ENCODE results near the gene NXPE1. TPM values are rescaled to one million over a fixed set of nuclear protein-coding genes. Genes with fewer than 3 reads are reported as not detected.
"Not testable (repeated sequence)": the region's sequence is repeated elsewhere in the genome, so short reads cannot be mapped to it uniquely, and the experiment has no call there.

The NXPE1 gene
- total RNA-seq, 2 donors from 2014 or later: not detected

DNA sequence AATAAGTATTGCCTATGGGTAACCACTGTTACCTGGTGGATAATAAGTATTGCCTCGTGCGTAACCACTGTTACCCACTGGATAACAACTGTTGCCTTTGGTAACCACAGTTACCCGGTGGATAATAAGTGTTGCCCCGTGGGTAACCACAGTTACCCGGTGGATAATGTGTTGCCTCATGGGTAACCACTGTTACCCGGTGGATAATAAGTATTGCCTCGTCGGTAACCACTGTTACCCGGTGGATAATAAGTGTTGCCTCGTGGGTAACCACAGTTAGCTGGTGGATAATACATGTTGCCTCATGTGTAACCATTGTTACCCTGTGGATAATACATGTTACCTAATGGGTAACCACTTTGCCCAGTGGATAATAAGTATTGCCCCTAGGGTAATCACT is 45.7 kb upstream of the NXPE1 start:
- Histone ChIP-seq H3K36me3 (no peaks in the 10 kb centered on the region), H3K9me3 (no peaks in the 10 kb centered on the region), H3K4me1 (no peaks in the 10 kb centered on the region), H3K27ac (no peak overlapping the region), H3K4me3 (no peak overlapping the region), H3K27me3 (no peaks in the 10 kb centered on the region)
- TF ChIP-seq, protein P1, sequence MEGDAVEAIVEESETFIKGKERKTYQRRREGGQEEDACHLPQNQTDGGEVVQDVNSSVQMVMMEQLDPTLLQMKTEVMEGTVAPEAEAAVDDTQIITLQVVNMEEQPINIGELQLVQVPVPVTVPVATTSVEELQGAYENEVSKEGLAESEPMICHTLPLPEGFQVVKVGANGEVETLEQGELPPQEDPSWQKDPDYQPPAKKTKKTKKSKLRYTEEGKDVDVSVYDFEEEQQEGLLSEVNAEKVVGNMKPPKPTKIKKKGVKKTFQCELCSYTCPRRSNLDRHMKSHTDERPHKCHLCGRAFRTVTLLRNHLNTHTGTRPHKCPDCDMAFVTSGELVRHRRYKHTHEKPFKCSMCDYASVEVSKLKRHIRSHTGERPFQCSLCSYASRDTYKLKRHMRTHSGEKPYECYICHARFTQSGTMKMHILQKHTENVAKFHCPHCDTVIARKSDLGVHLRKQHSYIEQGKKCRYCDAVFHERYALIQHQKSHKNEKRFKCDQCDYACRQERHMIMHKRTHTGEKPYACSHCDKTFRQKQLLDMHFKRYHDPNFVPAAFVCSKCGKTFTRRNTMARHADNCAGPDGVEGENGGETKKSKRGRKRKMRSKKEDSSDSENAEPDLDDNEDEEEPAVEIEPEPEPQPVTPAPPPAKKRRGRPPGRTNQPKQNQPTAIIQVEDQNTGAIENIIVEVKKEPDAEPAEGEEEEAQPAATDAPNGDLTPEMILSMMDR (IDR thresholded peaks at IDR 0.05): no peak
- no peak for DNase-seq (ENCODE audit: low spot score)

DNA sequence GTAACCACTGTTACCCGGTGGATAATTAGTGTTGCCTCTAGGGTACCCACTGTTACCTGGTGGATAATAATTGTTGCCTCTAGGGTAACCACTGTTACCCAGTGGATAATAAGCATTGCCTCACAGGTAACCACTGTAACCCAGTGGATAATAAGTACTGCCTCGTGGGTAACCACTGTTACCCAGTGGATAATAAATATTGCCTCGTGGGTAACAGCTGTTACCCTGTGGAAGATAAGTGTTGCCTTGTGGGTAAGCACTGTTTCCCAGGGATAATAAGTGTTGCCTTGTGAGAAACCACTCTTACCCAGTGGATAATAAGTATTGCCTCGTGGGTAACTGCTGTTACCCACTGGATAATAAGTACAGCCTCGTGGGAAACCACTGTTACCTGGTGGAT is 45.2 kb upstream of the NXPE1 start:
- Histone ChIP-seq H3K36me3 (no peaks in the 10 kb centered on the region), H3K9me3 (no peaks in the 10 kb centered on the region), H3K27me3 (no peaks in the 10 kb centered on the region), H3K4me1 (no peaks in the 10 kb centered on the region), H3K4me3 (no peak overlapping the region), H3K27ac (no peak overlapping the region)
- DNase-seq (ENCODE audit: low spot score): no peak
- TF ChIP-seq, protein P1 (IDR thresholded peaks at IDR 0.05): no peak

DNA sequence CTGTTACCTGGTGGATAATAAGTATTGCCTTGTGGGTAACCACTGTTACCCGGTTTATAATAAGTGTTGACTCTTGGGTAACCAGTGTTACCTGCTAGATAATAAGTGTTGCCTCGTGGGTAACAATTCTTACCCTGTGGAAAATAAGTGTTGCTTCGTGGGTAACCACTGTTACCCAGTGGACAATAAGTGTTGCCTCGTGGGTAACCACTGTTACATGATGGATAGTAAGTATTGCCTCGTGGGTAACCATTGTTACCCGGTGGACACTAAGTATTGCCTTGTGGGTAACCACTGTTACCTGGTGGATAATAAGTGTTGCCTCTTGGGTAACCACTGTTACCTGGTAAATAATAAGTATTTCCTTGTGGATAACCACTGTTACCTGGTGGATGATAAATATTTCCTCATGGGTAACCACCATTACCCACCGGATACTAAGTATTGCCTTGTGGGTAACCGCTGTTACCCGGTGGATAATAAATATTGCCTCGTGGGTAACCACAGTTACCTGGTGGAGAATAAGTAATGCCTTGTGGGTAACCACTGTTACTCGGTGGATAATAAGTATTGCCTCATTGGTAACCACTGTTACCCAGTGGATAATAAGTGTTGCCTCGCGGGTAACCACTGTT is 44.6 kb upstream of the NXPE1 start:
- Histone ChIP-seq H3K27ac (no peak overlapping the region), H3K9me3 (no peaks in the 10 kb centered on the region)

DNA sequence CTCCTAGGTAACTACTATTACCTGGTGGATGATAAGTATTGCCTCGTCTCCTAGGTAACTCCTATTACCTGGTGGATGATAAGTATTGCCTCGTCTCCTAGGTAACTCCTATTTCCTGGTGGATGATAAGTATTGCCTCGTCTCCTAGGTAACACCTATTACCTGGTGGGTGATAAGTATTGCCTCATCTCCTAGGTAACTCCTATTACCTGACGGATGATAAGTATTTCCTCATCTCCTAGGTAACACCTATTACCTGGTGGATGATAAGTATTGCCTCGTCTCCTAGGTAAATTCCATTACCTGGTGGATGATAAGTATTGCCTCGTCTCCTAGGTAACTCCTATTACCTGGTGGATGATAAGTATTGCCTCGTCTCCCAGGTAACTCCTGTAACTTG is 43.5 kb upstream of the NXPE1 start:
- not testable (repeated sequence) for H3K27ac ChIP-seq; H3K27me3 ChIP-seq; DNase-seq (ENCODE audit: low spot score); H3K9me3 ChIP-seq; H3K36me3 ChIP-seq; H3K4me1 ChIP-seq; H3K4me3 ChIP-seq

More for the DNA sequence above, 44.6 kb upstream of the NXPE1 start:
- no peaks in the 10 kb centered on the region for H3K27me3 ChIP-seq
- no peaks in the 10 kb centered on the region for H3K36me3 ChIP-seq
- H3K4me3 ChIP-seq: no peak overlapping the region
- no peak for DNase-seq (ENCODE audit: low spot score)
- TF ChIP-seq, protein P1 (IDR thresholded peaks at IDR 0.05): no peak
- no peaks in the 10 kb centered on the region for H3K4me1 ChIP-seq

DNA sequence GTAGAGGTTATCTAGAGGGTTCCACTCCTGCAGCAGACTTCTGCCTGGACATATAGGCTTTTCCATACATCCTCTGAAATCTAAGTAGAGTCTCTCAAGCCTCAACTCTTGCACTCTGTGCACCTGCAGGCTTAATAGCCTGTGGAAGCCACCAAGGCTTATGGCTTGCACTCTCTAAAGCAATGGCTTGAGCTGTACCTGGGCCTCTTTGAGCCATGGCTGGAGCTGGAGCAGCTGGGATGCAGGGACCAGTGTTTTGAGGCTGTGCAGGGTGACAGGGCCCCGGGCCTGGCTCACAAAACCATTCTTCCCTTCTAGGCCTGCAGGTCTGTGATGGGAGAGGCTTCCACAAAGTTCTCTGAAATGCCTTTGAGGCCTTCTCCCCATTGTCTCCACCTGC is 38.8 kb upstream of the NXPE1 start:
- H3K36me3 ChIP-seq: no peaks in the 10 kb centered on the region
- H3K4me1 ChIP-seq: no peaks in the 10 kb centered on the region
- H3K9me3 ChIP-seq: no peaks in the 10 kb centered on the region
- TF ChIP-seq, protein P1 (IDR thresholded peaks at IDR 0.05): no peak
- no peaks in the 10 kb centered on the region for H3K27me3 ChIP-seq
- no peak for DNase-seq (ENCODE audit: low spot score)
- no peak overlapping the region for H3K4me3 ChIP-seq
- H3K27ac ChIP-seq: no peak overlapping the region

DNA sequence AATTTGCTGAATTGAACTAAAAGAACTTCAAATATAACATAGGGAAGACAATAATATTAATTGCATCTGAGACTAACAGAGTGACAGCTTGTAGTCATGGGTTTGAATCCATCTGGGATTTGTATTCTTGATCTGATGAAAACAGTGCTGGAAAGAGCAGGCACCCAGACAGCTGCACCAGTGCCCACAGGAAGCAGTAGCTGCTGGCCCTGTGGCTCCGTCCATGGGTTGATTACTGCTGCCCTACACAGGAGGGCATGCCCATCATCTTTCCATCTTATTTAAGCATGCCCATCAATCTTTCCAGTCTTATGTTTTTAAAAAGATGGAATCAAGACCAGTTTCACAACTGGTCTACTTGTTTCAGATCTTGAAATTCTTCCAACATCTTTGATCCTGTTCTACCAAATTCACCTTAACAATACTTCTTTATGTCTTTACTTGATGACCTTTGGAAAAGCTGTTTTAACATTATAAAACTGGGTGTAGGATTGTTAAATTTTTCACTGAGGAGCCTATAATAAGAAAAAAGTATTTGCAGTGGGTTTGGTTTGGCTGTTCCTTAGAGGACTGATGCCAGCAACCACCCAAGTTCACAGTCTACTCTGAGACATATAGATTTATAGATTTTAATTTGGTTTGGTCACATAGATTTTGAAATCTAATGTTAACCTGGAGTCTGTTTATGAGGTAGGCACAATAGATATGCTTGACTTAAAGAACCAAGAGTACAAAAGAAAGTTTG is 36.7 kb upstream of the NXPE1 start:
- DNase-seq (ENCODE audit: low spot score): no peak
- Histone ChIP-seq H3K36me3 (no peaks in the 10 kb centered on the region), H3K27me3 (no peaks in the 10 kb centered on the region), H3K4me3 (no peak overlapping the region), H3K9me3 (no peaks in the 10 kb centered on the region), H3K27ac (no peak overlapping the region), H3K4me1 (no peaks in the 10 kb centered on the region)
- TF ChIP-seq, protein P1 (IDR thresholded peaks at IDR 0.05): no peak

Data from right atrium auricular region (tissue), 2 donors.